ENCODE measurements around the gene TTLL11.
"Not testable (repeated sequence)": the region's sequence is repeated elsewhere in the genome, so short reads cannot be mapped to it uniquely, and the experiment has no call there.

The TTLL11 gene

GRCh38 chr9:122125158-122125508, 32.0 kb upstream of the TTLL11 start:
- peak; percentile 51 to 69 for DNase-seq (ENCODE audit: low read depth in 2 of 2)

- no peak for DNase-seq (ENCODE audit: low read depth in 2 of 2)
Measured at GRCh38 chr9:122124528-122124927, 31.4 kb upstream of the TTLL11 start.

- no peak for DNase-seq (ENCODE audit: low read depth in 2 of 2)
Measured at GRCh38 chr9:122124048-122124447, 30.9 kb upstream of the TTLL11 start.

GRCh38 chr9:122122903-122123632, 30.0 kb upstream of the TTLL11 start:
- DNase-seq (ENCODE audit: low read depth in 2 of 2): peak; percentile 37 to 64

GRCh38 chr9:122122468-122122867, 29.4 kb upstream of the TTLL11 start:
- no peak for DNase-seq (ENCODE audit: low read depth in 2 of 2)

- DNase-seq (ENCODE audit: low read depth in 2 of 2): no peak
Measured at GRCh38 chr9:122121931-122122330, 28.8 kb upstream of the TTLL11 start.

- no peak for DNase-seq (ENCODE audit: low read depth in 2 of 2)
Measured at GRCh38 chr9:122121391-122121790, 28.3 kb upstream of the TTLL11 start.

- DNase-seq (ENCODE audit: low read depth in 2 of 2): no peak
Measured at GRCh38 chr9:122120316-122121071, 27.4 kb upstream of the TTLL11 start.

GRCh38 chr9:122119721-122120120, 26.6 kb upstream of the TTLL11 start:
- no peak for DNase-seq (ENCODE audit: low read depth in 2 of 2)

GRCh38 chr9:122119166-122119521, 26.0 kb upstream of the TTLL11 start:
- no peak for DNase-seq (ENCODE audit: low read depth in 2 of 2)

- no peak for DNase-seq (ENCODE audit: low read depth in 2 of 2)
Measured at GRCh38 chr9:122118343-122119165, 25.4 kb upstream of the TTLL11 start.

GRCh38 chr9:122117241-122117640, 24.1 kb upstream of the TTLL11 start:
- DNase-seq (ENCODE audit: low read depth in 2 of 2): not testable (repeated sequence)

GRCh38 chr9:122116448-122117173, 23.5 kb upstream of the TTLL11 start:
- no peak for DNase-seq (ENCODE audit: low read depth in 2 of 2)

GRCh38 chr9:122116040-122116439, 22.9 kb upstream of the TTLL11 start:
- no peak for DNase-seq (ENCODE audit: low read depth in 2 of 2)

- DNase-seq (ENCODE audit: low read depth in 2 of 2): no peak
Measured at GRCh38 chr9:122115176-122116035, 22.3 kb upstream of the TTLL11 start.

GRCh38 chr9:122113574-122113973, 20.5 kb upstream of the TTLL11 start:
- no peak for DNase-seq (ENCODE audit: low read depth in 2 of 2)

GRCh38 chr9:122112238-122112637, 19.1 kb upstream of the TTLL11 start:
- DNase-seq (ENCODE audit: low read depth in 2 of 2): no peak

GRCh38 chr9:122111413-122112085, 18.4 kb upstream of the TTLL11 start:
- no peak for DNase-seq (ENCODE audit: low read depth in 2 of 2)

- no peak for DNase-seq (ENCODE audit: low read depth in 2 of 2)
Measured at GRCh38 chr9:122110100-122110833, 17.2 kb upstream of the TTLL11 start.
